Calu3 (cell line): ENCODE results near the gene PPFIA1. TPM values are rescaled to one million over a fixed set of nuclear protein-coding genes. Genes with fewer than 3 reads are reported as not detected.
A peak's percentile ranks its signal among the peaks of the same experiment; 100 is the strongest.

Experiments
- BruUV-seq: library from RNA; stranded (reverse); fragments of 400-500 nt; replicated peaks from 2 replicates; lab custom pipeline; 2021; lab: Mats Ljungman, UMichigan
- CTCF ChIA-PET: fragments of 300-600 bp; sonication (Branson Sonifier 250); formaldehyde crosslinking; loops from one replicate; lab custom pipeline; 2022; ENCODE audit warnings: antibody characterized with exemption; lab: Charles Lee
- DNase-seq: peaks from one replicate; pipeline ENCODE4 v3.0.0; 2022
- H3K27ac Mint-ChIP-seq: one replicate; pipeline ENCODE4 v1.8.0; 2022; ENCODE audit warnings: mixed read lengths; ENCODE audit not compliant: unreplicated experiment
- H3K27me3 Mint-ChIP-seq: one replicate; pipeline ENCODE4 v1.8.0; 2022; ENCODE audit warnings: mixed read lengths; ENCODE audit not compliant: unreplicated experiment
- H3K36me3 Mint-ChIP-seq: one replicate; pipeline ENCODE4 v1.8.0; 2022; ENCODE audit warnings: mild to moderate bottlenecking, moderate library complexity, mixed read lengths; ENCODE audit not compliant: insufficient read depth, unreplicated experiment
- H3K4me1 Mint-ChIP-seq: one replicate; pipeline ENCODE4 v1.8.0; 2022; ENCODE audit warnings: mild to moderate bottlenecking, low read depth, mixed read lengths; ENCODE audit not compliant: unreplicated experiment
- H3K4me3 Mint-ChIP-seq: one replicate; pipeline ENCODE4 v1.8.0; 2022; ENCODE audit warnings: mild to moderate bottlenecking, low read depth, moderate library complexity, mixed read lengths; ENCODE audit not compliant: unreplicated experiment
- H3K9me3 Mint-ChIP-seq: one replicate; pipeline ENCODE4 v1.8.0; 2022; ENCODE audit warnings: low read depth, mixed read lengths; ENCODE audit not compliant: unreplicated experiment
- CTCF ChIP-seq: fragments of 200-600 bp; IDR thresholded peaks from one replicate; pipeline ENCODE4 v1.8.0; 2022; ENCODE audit warnings: antibody characterized with exemption; ENCODE audit not compliant: unreplicated experiment
- intact Hi-C: fragments of 100-400 bp; cut with micrococcal nuclease; formaldehyde crosslinking; loops from one replicate; pipeline ENCODE4 v1.10.0; 2022; ENCODE audit not compliant: unreplicated experiment
- total RNA-seq: library from RNA; stranded (reverse); gene quantifications from 2 replicates; pipeline ENCODE4 v1.2.3, GENCODE V29; 2022

PPFIA1 gene
- total RNA-seq, 1 experiment from 2014 or later, result 84.0 TPM

- DNase-seq, result no peak
- intact Hi-C loops, result no loop called here
- H3K36me3 Mint-ChIP-seq, result peaks cover 57% of the 10 kb centered on the region
- H3K4me1 Mint-ChIP-seq, result peaks cover 19% of the 10 kb centered on the region
- H3K9me3 Mint-ChIP-seq, result no peaks in the 10 kb centered on the region
- no peak for TF ChIP-seq CTCF
- no peaks in the 10 kb centered on the region for H3K27me3 Mint-ChIP-seq
- BruUV-seq, result TSS peak; percentile 48
- CTCF ChIA-PET, result no interaction called here
- H3K27ac Mint-ChIP-seq, result peak overlapping the region; percentile 97
- peak overlapping the region; percentile 99 for H3K4me3 Mint-ChIP-seq
These were observed 127.0 kb downstream of the PPFIA1 start for GRCh38 chr11:70397336-70397982.

- Mint-ChIP-seq H3K4me1 (peaks cover 24% of the 10 kb centered on the region), H3K36me3 (peaks cover 64% of the 10 kb centered on the region), H3K27ac (peak within 1 kb of the TSS; percentile 97), H3K4me3 (peak within 1 kb of the TSS; percentile 99), H3K27me3 (no peaks in the 10 kb centered on the region), H3K9me3 (no peaks in the 10 kb centered on the region)
- BruUV-seq, result no TSS peak
- peak; percentile 86 for DNase-seq
- CTCF ChIA-PET, result interaction anchor here (0.6 kb wide), 1 partner anchor 9 kb away, joined by 6 read pairs; no protein-coding TSS in a partner anchor
- TF ChIP-seq CTCF, result no peak
- intact Hi-C loops, result no loop called here
These were observed 127.7 kb downstream of the PPFIA1 start, which contains the start of gene CTTN for GRCh38 chr11:70397983-70398833. TSS of gene CTTN (plus strand) at chr11:70398529. CDS start at chr11:70407298, 8,769 bp downstream.

- H3K9me3 Mint-ChIP-seq, result no peaks in the 10 kb centered on the region
- peak; percentile 43 for DNase-seq
- peak overlapping the region; percentile 96 for H3K27ac Mint-ChIP-seq
- BruUV-seq, result no TSS peak
- no peak for TF ChIP-seq CTCF
- intact Hi-C loops, result no loop called here
- H3K4me1 Mint-ChIP-seq, result peaks cover 24% of the 10 kb centered on the region
- CTCF ChIA-PET, result interaction anchor here (0.6 kb wide), 1 partner anchor 9 kb away, joined by 6 read pairs; no protein-coding TSS in a partner anchor
- H3K4me3 Mint-ChIP-seq, result peak overlapping the region; percentile 99
- peaks cover 63% of the 10 kb centered on the region for H3K36me3 Mint-ChIP-seq
- H3K27me3 Mint-ChIP-seq, result no peaks in the 10 kb centered on the region
These were observed 128.6 kb downstream of the PPFIA1 start for GRCh38 chr11:70398834-70399680.

- Mint-ChIP-seq H3K27ac (peak overlapping the region; percentile 96), H3K36me3 (peaks cover 65% of the 10 kb centered on the region), H3K27me3 (no peaks in the 10 kb centered on the region), H3K4me3 (peak overlapping the region; percentile 99), H3K9me3 (no peaks in the 10 kb centered on the region), H3K4me1 (peaks cover 24% of the 10 kb centered on the region)
- no peak for TF ChIP-seq CTCF
- CTCF ChIA-PET, result no interaction called here
- intact Hi-C loops, result no loop called here
- DNase-seq, result peak; percentile 89
- no TSS peak for BruUV-seq
These were observed 129.2 kb downstream of the PPFIA1 start for GRCh38 chr11:70399681-70400112.
